SU-DHL-6 (cell line): Measurements from ENCODE around the gene FNIP2.
"Not testable (repeated sequence)": the region's sequence is repeated elsewhere in the genome, so short reads cannot be mapped to it uniquely, and the experiment has no call there.

ENCODE experiments used
- EZH2phosphoT487 ChIP-seq: fragments of 200-600 bp; sonication (generic), shearing (Covaris generic); conservative IDR thresholded peaks from 2 replicates; pipeline ENCODE4 v1.6.1; 2018; ENCODE audit warnings: mild to moderate bottlenecking, antibody characterized with exemption, low read length, moderate library complexity, mixed read lengths
- TF ChIP-seq, protein P1 (sequence below): fragments of 200-600 bp; sonication (generic); IDR thresholded peaks from one replicate; pipeline ENCODE4 v1.5.1; 2017; ENCODE audit warnings: antibody characterized with exemption, mild to moderate bottlenecking, low read length, moderate library complexity; ENCODE audit not compliant: insufficient read depth, poor library complexity, severe bottlenecking

DNA sequence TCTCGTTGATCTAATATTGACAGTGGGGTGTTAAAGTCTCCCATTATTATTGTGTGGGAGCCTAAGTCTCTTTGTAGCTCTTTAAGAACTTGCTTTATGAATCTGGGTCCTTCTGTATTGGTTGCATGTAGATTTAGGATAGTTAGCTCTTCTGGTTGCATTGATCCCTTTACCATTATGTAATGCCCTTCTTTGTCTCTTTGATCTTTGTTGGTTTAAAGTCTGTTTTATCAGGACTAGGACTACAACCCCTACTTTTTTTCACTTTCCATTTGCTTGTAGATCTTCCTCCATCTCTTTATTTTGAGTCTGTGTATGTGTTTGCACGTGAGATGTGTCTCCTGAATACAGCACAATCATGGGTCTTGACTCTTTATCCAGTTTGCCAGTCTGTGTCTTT, 131.6 kb downstream of the FNIP2 start:
- TF ChIP-seq, protein P1, sequence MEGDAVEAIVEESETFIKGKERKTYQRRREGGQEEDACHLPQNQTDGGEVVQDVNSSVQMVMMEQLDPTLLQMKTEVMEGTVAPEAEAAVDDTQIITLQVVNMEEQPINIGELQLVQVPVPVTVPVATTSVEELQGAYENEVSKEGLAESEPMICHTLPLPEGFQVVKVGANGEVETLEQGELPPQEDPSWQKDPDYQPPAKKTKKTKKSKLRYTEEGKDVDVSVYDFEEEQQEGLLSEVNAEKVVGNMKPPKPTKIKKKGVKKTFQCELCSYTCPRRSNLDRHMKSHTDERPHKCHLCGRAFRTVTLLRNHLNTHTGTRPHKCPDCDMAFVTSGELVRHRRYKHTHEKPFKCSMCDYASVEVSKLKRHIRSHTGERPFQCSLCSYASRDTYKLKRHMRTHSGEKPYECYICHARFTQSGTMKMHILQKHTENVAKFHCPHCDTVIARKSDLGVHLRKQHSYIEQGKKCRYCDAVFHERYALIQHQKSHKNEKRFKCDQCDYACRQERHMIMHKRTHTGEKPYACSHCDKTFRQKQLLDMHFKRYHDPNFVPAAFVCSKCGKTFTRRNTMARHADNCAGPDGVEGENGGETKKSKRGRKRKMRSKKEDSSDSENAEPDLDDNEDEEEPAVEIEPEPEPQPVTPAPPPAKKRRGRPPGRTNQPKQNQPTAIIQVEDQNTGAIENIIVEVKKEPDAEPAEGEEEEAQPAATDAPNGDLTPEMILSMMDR, result not testable (repeated sequence)
- TF ChIP-seq EZH2phosphoT487, result not testable (repeated sequence)
